NCI-H526 treated with DMSO at 0.1 percent for 48 hours (cell line): Measurements from ENCODE around the gene RPLP1.

Experiments
- DNase-seq: peaks from one replicate; lab custom pipeline; 2025; lab: John Stamatoyannopoulos, UW

The RPLP1 gene

GRCh38 chr15:69498282-69498681, 45.7 kb downstream of the RPLP1 start:
- DNase-seq: no peak

DNA sequence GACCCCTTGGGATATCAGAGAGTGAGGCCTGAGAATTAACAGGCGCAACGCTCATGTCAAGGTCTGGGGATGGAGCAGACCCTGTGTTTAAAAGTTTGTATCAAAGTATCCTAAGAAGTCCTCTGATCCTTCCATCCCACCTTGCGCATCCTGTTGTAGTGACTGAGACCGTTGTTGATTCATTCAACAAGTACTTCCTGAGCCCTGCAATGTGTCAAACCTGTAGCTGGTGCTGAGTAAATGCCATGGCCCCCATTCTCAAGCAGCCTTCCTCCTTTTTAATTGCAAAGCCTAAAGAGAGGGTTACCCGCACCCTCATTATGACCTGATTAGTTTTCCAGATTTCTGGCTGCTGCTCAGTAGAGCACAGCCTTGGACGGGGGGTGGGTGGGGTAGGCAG, 46.4 kb downstream of the RPLP1 start:
- no peak for DNase-seq

DNA sequence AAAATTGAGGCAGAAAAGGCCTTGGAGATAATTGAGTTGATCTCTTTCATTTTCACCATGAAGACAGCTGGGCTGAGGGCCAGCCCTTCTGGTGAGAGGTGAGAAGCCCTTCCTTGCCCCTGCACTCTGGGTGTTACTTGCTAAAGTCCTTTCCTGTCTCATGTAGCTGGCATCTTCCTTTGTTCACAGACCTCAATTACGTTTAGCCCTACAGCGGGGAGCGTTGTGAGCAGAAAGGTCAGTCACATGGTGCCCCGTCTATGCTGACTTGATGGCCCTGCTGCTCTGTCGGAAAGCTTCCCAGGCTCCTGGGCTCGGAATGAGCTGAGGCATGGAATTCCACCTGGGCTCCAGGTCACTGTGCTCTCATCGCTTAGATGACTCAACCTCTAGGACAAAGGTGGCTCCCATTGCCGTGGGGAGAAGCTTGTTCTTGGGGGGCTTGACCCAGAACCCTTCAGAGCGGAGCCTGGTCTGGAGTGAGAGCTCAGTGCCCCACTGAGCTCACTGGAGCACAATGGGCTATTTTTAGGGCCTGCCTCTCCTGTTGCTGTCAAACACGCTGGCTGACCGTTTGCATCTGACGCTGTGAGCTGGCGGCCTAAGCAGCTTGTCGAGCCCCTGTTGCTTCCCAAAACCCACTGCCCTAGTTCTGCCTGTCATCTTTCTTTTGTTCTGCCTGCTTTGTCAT, 47.0 kb downstream of the RPLP1 start:
- no peak for DNase-seq

DNA sequence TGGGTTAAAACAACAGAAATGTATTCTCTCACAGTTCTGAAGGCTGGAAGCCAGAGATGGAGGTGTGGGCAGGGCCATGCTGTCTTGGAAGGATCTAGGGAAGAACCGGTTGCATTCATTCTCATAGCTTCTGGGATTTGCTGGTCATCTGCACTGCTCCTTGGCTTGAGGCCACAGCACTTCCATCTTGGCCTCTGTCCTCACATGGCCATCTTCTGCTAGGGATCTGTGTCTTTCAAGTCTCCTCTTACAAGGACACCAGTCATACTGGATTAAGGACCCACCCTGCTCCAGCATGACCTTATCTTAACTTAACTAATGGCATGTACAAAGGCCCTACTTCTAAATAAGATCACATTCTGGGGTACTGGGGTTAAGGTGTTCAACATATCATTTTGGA, 47.7 kb downstream of the RPLP1 start:
- DNase-seq: no peak

GRCh38 chr15:69501456-69501855, 48.8 kb downstream of the RPLP1 start:
- no peak for DNase-seq

DNA sequence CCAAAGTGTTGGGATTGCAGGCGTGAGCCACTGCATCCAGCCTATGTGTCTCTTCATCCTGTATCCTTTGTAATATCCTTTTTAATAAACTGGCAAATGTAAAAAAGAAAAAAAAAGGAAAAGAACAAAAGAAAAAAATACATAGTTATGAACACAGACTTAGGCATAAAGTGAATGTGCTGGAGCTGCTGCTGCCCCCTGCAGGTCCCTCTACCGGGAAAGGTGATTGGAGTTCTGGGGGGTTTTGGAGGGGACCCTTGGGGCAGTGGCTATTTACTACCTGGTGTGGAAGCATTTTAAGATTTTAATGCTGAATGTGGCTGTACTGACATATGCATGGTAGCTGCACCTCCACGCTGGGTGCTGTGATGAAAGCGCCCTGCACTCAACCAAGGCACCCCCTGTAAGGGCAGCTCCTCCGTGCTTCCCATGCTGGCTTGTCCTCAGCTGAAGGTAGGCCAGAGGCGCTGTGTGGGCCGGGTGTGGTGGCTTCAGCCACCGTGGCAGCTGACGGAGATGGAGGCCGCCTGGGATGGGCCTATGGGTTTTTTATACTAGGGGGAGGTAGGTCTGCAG, 49.9 kb downstream of the RPLP1 start:
- DNase-seq: no peak

GRCh38 chr15:69504352-69505040, 51.9 kb downstream of the RPLP1 start:
- no peak for DNase-seq
